ENCODE results near the gene RIT1.

Gene RIT1

DNA sequence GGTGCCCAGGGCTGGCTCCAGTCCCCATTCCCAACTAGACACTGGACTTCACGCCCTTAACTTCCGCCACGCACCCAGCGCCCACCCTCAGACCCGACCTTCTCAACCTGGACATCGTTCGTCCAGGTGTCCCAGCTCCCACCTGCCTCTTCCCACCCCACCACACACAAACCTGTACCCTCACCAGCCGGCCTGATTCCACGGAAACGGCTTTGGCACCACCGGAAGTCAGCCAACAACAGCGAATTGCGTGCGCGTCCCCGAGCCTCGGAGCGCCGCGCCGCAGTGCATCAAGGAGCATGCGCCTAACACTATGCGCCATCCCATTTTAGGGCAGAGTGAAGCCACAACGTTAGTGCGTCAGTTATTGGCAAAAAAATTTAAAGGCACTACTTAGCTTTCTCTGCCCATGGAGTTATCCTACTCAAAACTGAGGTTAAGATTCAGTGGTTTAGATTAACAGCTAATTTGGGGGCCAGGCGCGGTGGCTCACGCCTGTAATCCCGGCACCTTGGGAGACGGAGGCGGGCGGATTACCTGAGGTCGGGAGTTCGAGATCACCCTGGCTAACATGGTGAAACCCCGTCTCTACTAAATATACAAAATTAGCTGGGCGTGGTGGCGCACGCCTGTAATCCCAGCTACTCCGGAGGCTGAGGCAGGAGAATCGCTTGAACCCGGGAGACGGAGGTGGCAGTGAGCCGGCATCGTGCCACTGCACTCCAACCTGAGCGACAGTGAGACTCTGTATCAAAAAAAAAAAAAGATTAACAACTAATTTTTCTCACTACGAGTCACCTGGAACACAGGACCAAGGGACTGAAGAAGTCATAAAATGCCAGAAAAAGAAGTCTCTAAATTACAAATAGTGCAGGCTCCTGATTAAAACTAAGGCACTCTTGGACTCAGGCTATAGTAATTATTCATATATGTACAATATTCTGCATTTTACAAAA lies 53.9 kb downstream of the RIT1 start, which contains the start of gene GON4L:
Gene GON4L (minus strand): TSS at position 240 of the 956 bp plus-strand sequence. CDS start 3,434 bp downstream, outside the sequence.
- peak; percentile 71 to 79 for DNase-seq (ENCODE audit: low read depth in 2 of 2)

DNA sequence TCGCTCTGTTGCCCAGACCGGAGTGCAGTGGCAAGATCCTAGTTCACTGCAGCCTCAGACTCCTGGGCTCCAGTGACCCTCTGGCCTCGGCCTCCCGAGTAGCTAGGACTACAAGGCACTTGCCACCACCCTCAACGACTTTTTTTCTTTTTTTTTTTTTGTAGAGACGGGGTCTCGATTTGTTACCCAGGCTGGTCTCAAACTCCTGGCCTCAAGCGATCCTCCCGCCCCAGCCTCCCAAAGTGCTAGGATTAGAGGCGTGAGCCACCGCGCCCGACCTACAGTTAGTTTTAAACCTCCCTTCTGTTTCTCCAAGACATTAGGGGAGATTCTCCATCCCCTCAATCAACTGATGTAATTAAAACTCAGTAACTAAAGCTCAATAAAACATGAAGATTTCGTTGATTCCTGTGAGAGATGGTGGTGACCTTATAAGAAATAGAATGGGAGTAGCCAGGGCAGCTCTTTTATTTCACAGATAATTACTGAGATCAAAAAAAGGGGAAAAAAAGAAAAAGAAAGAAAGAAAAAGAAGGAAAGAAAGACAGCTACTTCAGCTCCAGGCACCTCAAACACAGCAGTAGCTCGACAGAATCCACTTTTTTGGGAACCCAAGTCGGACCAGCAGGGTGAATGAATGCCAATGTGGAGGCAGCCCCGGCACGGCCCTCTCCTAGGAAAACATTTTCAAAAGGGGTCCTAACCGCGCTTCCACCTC lies 54.7 kb downstream of the RIT1 start:
- no peak for DNase-seq (ENCODE audit: low read depth in 2 of 2)

DNA sequence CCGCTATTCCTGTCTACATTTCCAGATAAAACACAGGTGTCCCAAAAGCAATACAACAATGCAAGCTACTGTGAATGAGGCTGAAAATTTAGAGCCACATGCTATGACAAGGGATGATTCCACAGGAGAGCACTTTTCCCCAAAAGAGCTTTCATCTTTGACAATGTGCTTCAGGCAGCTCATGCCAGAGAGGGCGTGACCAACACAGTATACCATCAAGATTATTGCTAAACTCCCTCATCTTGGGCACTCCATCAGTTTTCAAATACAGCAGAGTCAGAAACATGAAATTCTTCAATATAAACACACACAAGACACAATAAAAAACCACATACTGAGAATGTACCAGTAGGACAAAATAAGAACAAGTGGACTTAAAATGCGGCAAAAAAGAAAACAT lies 60.8 kb downstream of the RIT1 start:
- no peak for DNase-seq (ENCODE audit: low read depth in 2 of 2)

DNA sequence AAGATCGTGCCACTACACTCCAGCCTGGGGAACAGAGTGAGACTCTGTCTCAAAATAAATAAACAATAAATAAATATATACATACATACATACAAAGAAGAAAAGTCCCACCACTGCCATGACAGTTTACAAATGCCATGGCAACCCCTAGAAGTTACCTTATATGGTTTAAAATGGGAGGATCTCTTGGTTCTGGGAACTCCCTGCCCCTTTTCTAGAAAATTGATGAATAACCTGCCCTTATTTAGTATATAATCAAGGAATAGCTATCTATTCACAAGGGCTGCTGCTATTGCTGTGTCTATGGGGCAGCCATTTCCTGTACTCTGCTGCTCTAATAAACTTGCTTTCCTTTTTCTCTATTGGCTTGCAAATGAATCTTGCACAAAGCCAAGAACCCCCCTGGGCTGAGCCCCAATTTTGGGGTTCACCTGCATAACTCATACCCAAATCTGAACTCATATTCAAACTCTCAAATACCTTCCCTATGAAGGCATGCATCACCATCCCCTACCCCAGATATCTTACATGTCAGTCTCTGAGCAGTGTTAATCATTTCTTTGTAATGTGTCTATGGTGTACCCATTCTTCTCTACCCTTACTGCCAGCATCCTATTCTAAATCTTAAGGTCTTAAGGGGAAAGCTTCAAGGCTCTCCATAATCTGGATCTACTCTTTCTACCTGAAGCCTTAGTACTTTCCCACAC lies 63.2 kb downstream of the RIT1 start:
- DNase-seq (ENCODE audit: low read depth in 2 of 2), result no peak
